Endothelial cell of umbilical vein (primary cell): ENCODE measurements around the gene ANAPC2. TPM values are rescaled to one million over a fixed set of nuclear protein-coding genes. Genes with fewer than 3 reads are reported as not detected.

Experiments used
- BruUV-seq: library from RNA; stranded (reverse); fragments of 400-500 nt; replicated peaks from 2 replicates; lab custom pipeline; 2021; lab: Mats Ljungman, UMichigan
- CTCF ChIA-PET: fragments of 300-600, 350-600 bp; sonication (Branson Sonifier 250); formaldehyde crosslinking; loops from one replicate; lab custom pipeline; 2021; ENCODE audit warnings: antibody characterized with exemption, inconsistent platforms; lab: Charles Lee
- POLR2A ChIA-PET: fragments of 300-600, 350-600 bp; sonication (Branson Sonifier 250); formaldehyde crosslinking; loops from one replicate; lab custom pipeline; 2021; ENCODE audit warnings: antibody characterized with exemption, inconsistent platforms; lab: Charles Lee
- DNase-seq: peaks from one replicate; pipeline ENCODE4 v3.0.0-alpha.2; 2011; ENCODE audit warnings: low read depth, low spot score
- FAIRE-seq: peaks from 2 replicates; lab custom pipeline; 2011; peaks lifted over from hg19 to GRCh38; lab: Jason Lieb, UNC
- H2AFZ ChIP-seq: 2 replicates; pipeline ENCODE4 v1.6.0; 2012; ENCODE audit warnings: low read depth, low read length, control low read depth, inconsistent platforms
- H3K27ac ChIP-seq: 2 replicates; pipeline ENCODE4 v1.5.1; 2011; ENCODE audit warnings: low read depth, mild to moderate bottlenecking, control low read depth, low read length, moderate library complexity; ENCODE audit not compliant: insufficient read depth
- H3K27me3 ChIP-seq, 2 experiments: 2 replicates each; pipeline versions ENCODE4 v1.6.0 to v1.6.1; 2011; ENCODE audit warnings: low read length in 2 of 2, mixed read lengths in 1 of 2; ENCODE audit not compliant: control insufficient read depth in 2 of 2, insufficient read depth in 2 of 2
- H3K36me3 ChIP-seq, 2 experiments: 2 replicates in 1 of 2; 3 replicates in 1 of 2; pipeline ENCODE4 v1.5.1; 2011; ENCODE audit warnings: low read length in 2 of 2, mild to moderate bottlenecking in 1 of 2, moderate library complexity in 1 of 2; ENCODE audit not compliant: control insufficient read depth in 2 of 2, insufficient read depth in 2 of 2; ENCODE audit errors: extremely low read depth in 1 of 2
- H3K4me1 ChIP-seq: 3 replicates; pipeline ENCODE4 v1.5.1; 2011; ENCODE audit warnings: mild to moderate bottlenecking, low read length; ENCODE audit not compliant: control insufficient read depth, insufficient read depth; ENCODE audit errors: extremely low read depth
- H3K4me2 ChIP-seq: 2 replicates; pipeline ENCODE4 v1.6.1; 2011; ENCODE audit warnings: low read length, control low read depth, mixed read lengths; ENCODE audit not compliant: insufficient read depth
- H3K4me3 ChIP-seq, 3 experiments: fragments of 200-600 bp in 1 of 3; sonication (generic), shearing (Covaris generic) in 1 of 3; replicated peaks in 1 of 3; 2 replicates each; pipeline ENCODE4 v1.5.1; 2011 to 2016; ENCODE audit warnings: control low read depth in 3 of 3, low read length in 3 of 3, mild to moderate bottlenecking in 2 of 3, inconsistent platforms in 1 of 3, low read depth in 1 of 3, moderate library complexity in 1 of 3; ENCODE audit not compliant: insufficient read depth in 1 of 3
- H3K79me2 ChIP-seq: 2 replicates; pipeline ENCODE4 v1.6.0; 2012; ENCODE audit warnings: low read length, inconsistent platforms; ENCODE audit not compliant: control insufficient read depth, insufficient read depth
- H3K9ac ChIP-seq: replicated peaks from 2 replicates; pipeline ENCODE3; 2011; ENCODE audit warnings: low read length, control low read depth; ENCODE audit not compliant: insufficient read depth; ENCODE audit errors: extremely low read depth
- H3K9me1 ChIP-seq: replicated peaks from 3 replicates; pipeline ENCODE4 v1.6.0; 2011; ENCODE audit warnings: mild to moderate bottlenecking, low read length; ENCODE audit not compliant: control insufficient read depth, insufficient read depth; ENCODE audit errors: extremely low read depth
- H3K9me3 ChIP-seq: replicated peaks from 2 replicates; pipeline ENCODE4 v1.5.1; 2012; ENCODE audit warnings: low read length, inconsistent platforms; ENCODE audit not compliant: control insufficient read depth, insufficient read depth
- H4K20me1 ChIP-seq: replicated peaks from 2 replicates; pipeline ENCODE3; 2011; ENCODE audit warnings: mild to moderate bottlenecking, low read length; ENCODE audit not compliant: control insufficient read depth, insufficient read depth; ENCODE audit errors: extremely low read depth
- CTCF ChIP-seq, 2 donors: IDR thresholded peaks; 1 replicate in 1 of 2; 2 replicates in 1 of 2; pipeline ENCODE4 v1.5.1; 2011; ENCODE audit warnings: low read length in 2 of 2, mild to moderate bottlenecking in 2 of 2, moderate library complexity in 2 of 2, control low read depth in 1 of 2, inconsistent platforms in 1 of 2, low read depth in 1 of 2; ENCODE audit not compliant: insufficient read depth in 1 of 2; ENCODE audit errors: extremely low read depth in 1 of 2
- EZH2 ChIP-seq: IDR thresholded peaks from 2 replicates; pipeline ENCODE4 v1.6.1; 2012; ENCODE audit warnings: borderline replicate concordance, low read depth, mild to moderate bottlenecking, moderate library complexity, low read length, inconsistent platforms; ENCODE audit not compliant: severe bottlenecking
- FOS ChIP-seq: IDR thresholded peaks from 2 replicates; pipeline ENCODE4 v1.6.1; 2011; ENCODE audit warnings: mild to moderate bottlenecking, low read length, moderate library complexity, borderline replicate concordance; ENCODE audit not compliant: insufficient read depth
- GATA2 ChIP-seq: IDR thresholded peaks from 2 replicates; pipeline ENCODE4 v1.7.0; 2011; ENCODE audit warnings: low read depth, mild to moderate bottlenecking, moderate library complexity, mixed read lengths, low read length; ENCODE audit not compliant: insufficient read length, insufficient read depth
- JUN ChIP-seq: IDR thresholded peaks from 2 replicates; pipeline ENCODE4 v1.6.1; 2011; ENCODE audit warnings: borderline replicate concordance, low read depth; ENCODE audit not compliant: insufficient read length, insufficient read depth
- MAX ChIP-seq: IDR thresholded peaks from 2 replicates; pipeline ENCODE4 v1.6.1; 2011; ENCODE audit not compliant: insufficient read depth, insufficient read length
- MYC ChIP-seq: IDR thresholded peaks from one replicate; pipeline ENCODE4 v1.6.1; 2011; ENCODE audit warnings: mild to moderate bottlenecking, low read depth, low read length
- POLR2A ChIP-seq: IDR thresholded peaks from 2 replicates; pipeline ENCODE4 v1.6.1; 2012; ENCODE audit warnings: low read depth, mild to moderate bottlenecking, control low read depth, low read length
- POLR2AphosphoS5 ChIP-seq: IDR thresholded peaks from 2 replicates; pipeline ENCODE4 v1.6.1; 2012; ENCODE audit warnings: low read depth, mild to moderate bottlenecking, control low read depth, low read length, moderate library complexity; ENCODE audit not compliant: insufficient read depth
- dilution Hi-C: fragments of 300-500 bp; cut with MboI; formaldehyde crosslinking; loops from one replicate; pipeline ENCODE4 v1.15.0; 2019; ENCODE audit warnings: low sequenced_read_pairs; ENCODE audit not compliant: extremely low pct_ligation_motif_present
- intact Hi-C: fragments of 100-400 bp; cut with micrococcal nuclease; formaldehyde crosslinking; loops from one replicate; pipeline ENCODE4 v1.10.0; 2022
- polyA plus RNA-seq, 4 experiments: library from polyadenylated mRNA; depleted of rRNA in 3 of 4; stranded (reverse) in 3 of 4; unstranded in 1 of 4; fragments of >200 nt; gene quantifications; 2 replicates each; pipeline versions ENCODE4 v1.2.1 to v1.2.3, GENCODE V29; 2011 to 2012; ENCODE audit warnings: missing spikeins in 1 of 4
- total RNA-seq: library from RNA; stranded (reverse); gene quantifications from 2 replicates; pipeline ENCODE4 v1.2.3, GENCODE V29; 2021

ANAPC2 gene
- total and polyA plus RNA-seq, 2 donors (not counting 3 experiments of a cell fraction or from before 2014, with no cell fraction given), result 44.8 to 69.2 TPM

GRCh38 chr9:137198902-137199283 is 10.5 kb upstream of the ANAPC2 start:
- peaks cover 6% of the 10 kb centered on the region for H3K79me2 ChIP-seq
- no peaks in the 10 kb centered on the region for H3K9me3 ChIP-seq
- no peak overlapping the region for H2AFZ ChIP-seq
- H3K27ac ChIP-seq, result no peak overlapping the region
- no peaks in the 10 kb centered on the region for H3K27me3 ChIP-seq
- TF ChIP-seq JUN, result no peak
- TF ChIP-seq GATA2, result no peak
- no peak for TF ChIP-seq CTCF (IDR thresholded peaks at IDR 0.05; ENCODE audit: extremely low read depth in 1 of 2, insufficient read depth in 1 of 2, low read depth in 1 of 2, low read length in 2 of 2)
- no peak for TF ChIP-seq FOS
- TF ChIP-seq POLR2A, result no peak
- TF ChIP-seq POLR2AphosphoS5, result no peak
- no peak for TF ChIP-seq MAX
- no peak for TF ChIP-seq EZH2
- TF ChIP-seq MYC, result no peak
- DNase-seq (no peak), FAIRE-seq (no peak)
- no peaks in the 10 kb centered on the region for H3K9me1 ChIP-seq
- POLR2A ChIA-PET, result interaction anchor here (0.6 kb wide), 1 partner anchor 10 kb away, joined by 3 read pairs; no protein-coding TSS in a partner anchor
- dilution Hi-C loops (no loop called here), intact Hi-C loops (no loop called here)
- no peak overlapping the region for H3K4me2 ChIP-seq
- no peaks in the 10 kb centered on the region for H3K36me3 ChIP-seq
- H3K4me3 ChIP-seq, result no peak overlapping the region
- H4K20me1 ChIP-seq, result no peaks in the 10 kb centered on the region
- CTCF ChIA-PET, result interaction anchor here (1.2 to 1.7 kb wide), 4 partner anchors 10 to 38 kb away, joined by 5 to 8 read pairs (median 6); partner anchors contain the start of genes ANAPC2, RNF224 and SSNA1
- no peak overlapping the region for H3K9ac ChIP-seq
- H3K4me1 ChIP-seq, result peaks cover 9% of the 10 kb centered on the region
- no TSS peak for BruUV-seq
